Neural cell (in vitro differentiated cells): ENCODE results near the gene FGD3. TPM values are rescaled to one million over a fixed set of nuclear protein-coding genes. Genes with fewer than 3 reads are reported as not detected.

Experiments used
- H2AFZ ChIP-seq: fragments of 200-600, 300-800 bp; sonication (generic), shearing (Covaris generic); 2 replicates; pipeline ENCODE4 v1.6.0; 2014; ENCODE audit warnings: low read depth, mild to moderate bottlenecking, antibody characterized with exemption, low read length, moderate library complexity
- H3F3A ChIP-seq: fragments of 200-600 bp; shearing (Covaris generic); 2 replicates; pipeline ENCODE4 v1.6.1; 2016; ENCODE audit warnings: mild to moderate bottlenecking, moderate library complexity, mixed read lengths, antibody characterized with exemption, low read length; ENCODE audit not compliant: insufficient read depth, poor library complexity, severe bottlenecking
- H3K27ac ChIP-seq: fragments of 200-600, 300-800 bp; sonication (generic), shearing (Covaris generic); 2 replicates; pipeline ENCODE4 v1.5.1; 2014; ENCODE audit warnings: mild to moderate bottlenecking, low read length, moderate library complexity
- H3K27me3 ChIP-seq: fragments of 300-800, 200-600 bp; sonication (generic), shearing (Covaris generic); 2 replicates; pipeline ENCODE4 v1.6.0; 2014; ENCODE audit warnings: mild to moderate bottlenecking, low read depth, low read length, moderate library complexity; ENCODE audit not compliant: insufficient read depth
- H3K36me3 ChIP-seq: fragments of 300-800, 200-600 bp; sonication (generic), shearing (Covaris generic); 2 replicates; pipeline ENCODE4 v1.5.1; 2014; ENCODE audit warnings: mild to moderate bottlenecking, antibody characterized with exemption, low read length, moderate library complexity; ENCODE audit not compliant: insufficient read depth
- H3K4me2 ChIP-seq: fragments of 300-800, 200-600 bp; sonication (generic), shearing (Covaris generic); 2 replicates; pipeline ENCODE4 v1.6.0; 2014; ENCODE audit warnings: mild to moderate bottlenecking, low read length
- H3K4me3 ChIP-seq: fragments of 300-800, 200-600 bp; sonication (generic), shearing (Covaris generic); 2 replicates; pipeline ENCODE4 v1.5.1; 2014; ENCODE audit warnings: mild to moderate bottlenecking, low read length, moderate library complexity
- H3K79me2 ChIP-seq: fragments of 200-600 bp; shearing (Covaris generic); replicated peaks from 2 replicates; pipeline ENCODE4 v1.6.0; 2014; ENCODE audit warnings: mild to moderate bottlenecking, low read length, moderate library complexity; ENCODE audit not compliant: insufficient read depth
- H3K9ac ChIP-seq: fragments of 300-800, 200-600 bp; sonication (generic), shearing (Covaris generic); 2 replicates; pipeline ENCODE4 v1.6.1; 2016; ENCODE audit warnings: mild to moderate bottlenecking, low read length, mixed read lengths
- H3K9me2 ChIP-seq: fragments of 200-600 bp; shearing (Covaris generic); 2 replicates; pipeline ENCODE4 v1.6.1; 2016; ENCODE audit warnings: mild to moderate bottlenecking, low read length, mixed read lengths; ENCODE audit not compliant: insufficient read depth
- H3K9me3 ChIP-seq: fragments of 200-600, 300-800 bp; sonication (generic), shearing (Covaris generic); 2 replicates; pipeline ENCODE4 v1.6.1; 2016; ENCODE audit warnings: mild to moderate bottlenecking, mixed run types, low read length, moderate library complexity, mixed read lengths
- H4K20me1 ChIP-seq: fragments of 200-600 bp; shearing (Covaris generic); 2 replicates; pipeline ENCODE4 v1.6.1; 2016; ENCODE audit warnings: mild to moderate bottlenecking, mixed run types; ENCODE audit not compliant: insufficient read depth
- CTCF ChIP-seq: fragments of 450-650 bp; IDR thresholded peaks from 2 replicates; pipeline ENCODE4 v1.5.1; 2014; ENCODE audit warnings: antibody characterized with exemption, mild to moderate bottlenecking, moderate library complexity; ENCODE audit not compliant: poor library complexity, severe bottlenecking
- EP300 ChIP-seq: fragments of 450-650 bp; conservative IDR thresholded peaks from 2 replicates; pipeline ENCODE4 v1.6.1; 2014; ENCODE audit warnings: antibody characterized with exemption, mild to moderate bottlenecking, moderate library complexity; ENCODE audit not compliant: poor library complexity, severe bottlenecking
- EZH2 ChIP-seq: fragments of 200-600, 300-800 bp; shearing (Covaris generic), sonication (generic); IDR thresholded peaks from 2 replicates; pipeline ENCODE4 v1.6.1; 2014; ENCODE audit warnings: antibody characterized with exemption, low read length, borderline replicate concordance, mild to moderate bottlenecking; ENCODE audit not compliant: insufficient read depth, poor library complexity, severe bottlenecking
- MXI1 ChIP-seq: fragments of 450-650 bp; conservative IDR thresholded peaks from 2 replicates; pipeline ENCODE4 v1.6.1; 2014; ENCODE audit warnings: antibody characterized with exemption, mild to moderate bottlenecking; ENCODE audit not compliant: poor library complexity, severe bottlenecking
- POLR2AphosphoS5 ChIP-seq: IDR thresholded peaks from 2 replicates; pipeline ENCODE4 v1.6.1; 2012
- RAD21 ChIP-seq: fragments of 450-650 bp; conservative IDR thresholded peaks from 2 replicates; pipeline ENCODE4 v1.6.1; 2014; ENCODE audit warnings: antibody characterized with exemption, mild to moderate bottlenecking, moderate library complexity
- REST ChIP-seq: IDR thresholded peaks from 2 replicates; pipeline ENCODE4 v1.6.1; 2012; ENCODE audit warnings: borderline replicate concordance
- SMC3 ChIP-seq: fragments of 450-650 bp; conservative IDR thresholded peaks from 2 replicates; pipeline ENCODE4 v1.6.1; 2014; ENCODE audit warnings: antibody characterized with exemption, mild to moderate bottlenecking, moderate library complexity; ENCODE audit not compliant: poor library complexity
- TAF1 ChIP-seq: IDR thresholded peaks from 2 replicates; pipeline ENCODE4 v1.6.1; 2012; ENCODE audit warnings: low read depth
- polyA plus RNA-seq: library from polyadenylated mRNA; depleted of rRNA; stranded (reverse); fragments of >200 nt; gene quantifications from 2 replicates; pipeline ENCODE4 v1.2.3, GENCODE V29; 2014

Gene FGD3
- polyA plus RNA-seq, 1 donor from 2014 or later = 8.3 TPM

GRCh38 chr9:93025736-93026135 is 78.4 kb downstream of the FGD3 start:
- H3K79me2 ChIP-seq = no peaks in the 10 kb centered on the region
- TF ChIP-seq TAF1 = no peak
- TF ChIP-seq MXI1 = no peak
- no peak for TF ChIP-seq CTCF
- no peak for TF ChIP-seq EZH2
- TF ChIP-seq REST = no peak
- TF ChIP-seq EP300 = no peak
- no peak for TF ChIP-seq POLR2AphosphoS5
- no peak for TF ChIP-seq SMC3
- no peak for TF ChIP-seq RAD21
- H3K27ac ChIP-seq = no peak overlapping the region
- H3K9me2 ChIP-seq = no peaks in the 10 kb centered on the region
- no peak overlapping the region for H3K4me2 ChIP-seq
- no peaks in the 10 kb centered on the region for H4K20me1 ChIP-seq
- H2AFZ ChIP-seq = no peak overlapping the region
- no peaks in the 10 kb centered on the region for H3F3A ChIP-seq
- no peaks in the 10 kb centered on the region for H3K9me3 ChIP-seq
- H3K9ac ChIP-seq = no peak overlapping the region
- H3K36me3 ChIP-seq = no peaks in the 10 kb centered on the region
- no peaks in the 10 kb centered on the region for H3K27me3 ChIP-seq
- no peak overlapping the region for H3K4me3 ChIP-seq

GRCh38 chr9:93026640-93027039 is 79.3 kb downstream of the FGD3 start:
- Histone ChIP-seq H3K36me3 (no peaks in the 10 kb centered on the region), H3K9ac (no peak overlapping the region), H3K9me3 (no peaks in the 10 kb centered on the region), H3K27me3 (no peaks in the 10 kb centered on the region), H3K4me2 (no peak overlapping the region), H3K79me2 (no peaks in the 10 kb centered on the region), H3F3A (no peaks in the 10 kb centered on the region), H4K20me1 (no peaks in the 10 kb centered on the region), H3K27ac (no peak overlapping the region), H3K4me3 (no peak overlapping the region), H3K9me2 (no peaks in the 10 kb centered on the region), H2AFZ (no peak overlapping the region)
- TF ChIP-seq TAF1 (no peak), REST (no peak), EP300 (no peak), POLR2AphosphoS5 (no peak), RAD21 (no peak), SMC3 (no peak), EZH2 (no peak), CTCF (no peak), MXI1 (no peak)
